ENCODE data around the gene CUBN. TPM values are rescaled to one million over a fixed set of nuclear protein-coding genes. Genes with fewer than 3 reads are reported as not detected.

Gene CUBN
- total RNA-seq, 1 experiment from 2014 or later = 0.07 TPM

DNA sequence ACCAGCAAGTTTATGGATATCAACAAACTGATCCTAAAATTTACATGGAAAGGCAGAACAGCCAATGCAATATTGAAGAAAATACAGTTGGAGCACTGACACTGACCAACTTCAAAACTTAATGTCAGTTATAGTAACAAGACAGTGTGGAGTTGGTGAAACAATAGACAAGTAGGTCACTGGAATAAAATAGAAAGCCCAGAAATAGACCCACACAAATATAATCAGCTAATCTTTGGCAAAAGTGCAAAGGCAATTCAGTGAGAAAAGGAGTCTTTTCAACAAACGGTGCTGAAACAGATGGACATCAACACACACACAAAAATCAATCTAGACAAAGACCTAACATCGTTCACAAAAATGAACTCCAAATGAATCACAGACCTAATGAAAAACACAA, 326.1 kb downstream of the CUBN start:
- intact Hi-C loops (cut with micrococcal nuclease; ENCODE audit: unreplicated experiment) = no loop called here
- H3K27me3 ChIP-seq (ENCODE audit: insufficient read depth, low read depth) = no peaks in the 10 kb centered on the region
- H4K20me1 ChIP-seq (ENCODE audit: insufficient read depth) = no peaks in the 10 kb centered on the region
- H3K4me2 ChIP-seq = no peak overlapping the region
- no peaks in the 10 kb centered on the region for H3K36me3 ChIP-seq (ENCODE audit: low read depth)
- H3F3A ChIP-seq (ENCODE audit: insufficient read depth, low read depth) = no peaks in the 10 kb centered on the region
- BruUV-seq (replicated peaks) = no TSS peak
- no peaks in the 10 kb centered on the region for H3K9me3 ChIP-seq (ENCODE audit: insufficient read depth, low read depth)
- no peak overlapping the region for H3K27ac ChIP-seq
- H3K9me2 ChIP-seq (ENCODE audit: insufficient read depth) = no peaks in the 10 kb centered on the region
- H2AFZ ChIP-seq = no peak overlapping the region
- no peaks in the 10 kb centered on the region for H3K4me1 ChIP-seq (replicated peaks; ENCODE audit: insufficient read depth)
- no peak for TF ChIP-seq EZH2 (IDR thresholded peaks at IDR 0.05; ENCODE audit: low read depth)
- TF ChIP-seq, protein P1, sequence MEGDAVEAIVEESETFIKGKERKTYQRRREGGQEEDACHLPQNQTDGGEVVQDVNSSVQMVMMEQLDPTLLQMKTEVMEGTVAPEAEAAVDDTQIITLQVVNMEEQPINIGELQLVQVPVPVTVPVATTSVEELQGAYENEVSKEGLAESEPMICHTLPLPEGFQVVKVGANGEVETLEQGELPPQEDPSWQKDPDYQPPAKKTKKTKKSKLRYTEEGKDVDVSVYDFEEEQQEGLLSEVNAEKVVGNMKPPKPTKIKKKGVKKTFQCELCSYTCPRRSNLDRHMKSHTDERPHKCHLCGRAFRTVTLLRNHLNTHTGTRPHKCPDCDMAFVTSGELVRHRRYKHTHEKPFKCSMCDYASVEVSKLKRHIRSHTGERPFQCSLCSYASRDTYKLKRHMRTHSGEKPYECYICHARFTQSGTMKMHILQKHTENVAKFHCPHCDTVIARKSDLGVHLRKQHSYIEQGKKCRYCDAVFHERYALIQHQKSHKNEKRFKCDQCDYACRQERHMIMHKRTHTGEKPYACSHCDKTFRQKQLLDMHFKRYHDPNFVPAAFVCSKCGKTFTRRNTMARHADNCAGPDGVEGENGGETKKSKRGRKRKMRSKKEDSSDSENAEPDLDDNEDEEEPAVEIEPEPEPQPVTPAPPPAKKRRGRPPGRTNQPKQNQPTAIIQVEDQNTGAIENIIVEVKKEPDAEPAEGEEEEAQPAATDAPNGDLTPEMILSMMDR (conservative IDR thresholded peaks at IDR 0.05) = no peak
- H3K79me2 ChIP-seq (ENCODE audit: low read depth) = no peaks in the 10 kb centered on the region
- no peak overlapping the region for H3K4me3 ChIP-seq
- POLR2A ChIA-PET (ENCODE audit: unreplicated experiment) = no interaction called here
- CTCF ChIA-PET = no interaction called here
- DNase-seq = no peak

DNA sequence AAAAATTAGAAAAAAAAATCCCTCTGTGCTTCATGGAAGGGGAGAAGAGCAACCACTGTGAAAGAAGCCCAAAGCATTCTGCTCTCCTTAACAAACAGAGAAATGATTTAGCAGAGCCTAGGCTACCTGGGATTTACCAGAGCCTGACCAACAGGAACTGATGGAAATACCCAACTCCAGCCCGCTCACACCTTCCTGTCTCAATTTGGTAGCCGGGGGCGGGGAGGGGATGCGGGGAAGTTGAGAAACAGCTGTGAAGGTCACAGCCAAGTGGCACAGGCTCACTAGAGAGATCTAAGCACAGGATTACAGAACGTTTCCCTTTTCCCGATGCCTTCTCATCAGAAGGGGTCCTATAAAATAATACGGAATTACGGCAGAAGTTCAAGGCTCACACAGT, 330.0 kb downstream of the CUBN start:
- intact Hi-C loops (cut with micrococcal nuclease; ENCODE audit: unreplicated experiment) = no loop called here
- ChIA-PET CTCF (no interaction called here), POLR2A (ENCODE audit: unreplicated experiment) (no interaction called here)
- Histone ChIP-seq H3K4me3 (no peak overlapping the region), H2AFZ (no peak overlapping the region), H3K27me3 (ENCODE audit: insufficient read depth, low read depth) (no peaks in the 10 kb centered on the region), H3K27ac (no peak overlapping the region), H3K79me2 (ENCODE audit: low read depth) (no peaks in the 10 kb centered on the region), H3K9me3 (ENCODE audit: insufficient read depth, low read depth) (no peaks in the 10 kb centered on the region), H3K9me2 (ENCODE audit: insufficient read depth) (no peaks in the 10 kb centered on the region), H3K4me2 (no peak overlapping the region), H3F3A (ENCODE audit: insufficient read depth, low read depth) (no peaks in the 10 kb centered on the region), H3K36me3 (ENCODE audit: low read depth) (no peaks in the 10 kb centered on the region), H4K20me1 (ENCODE audit: insufficient read depth) (no peaks in the 10 kb centered on the region), H3K4me1 (replicated peaks; ENCODE audit: insufficient read depth) (no peaks in the 10 kb centered on the region)
- no TSS peak for BruUV-seq (replicated peaks)
- no peak for DNase-seq
- TF ChIP-seq, protein P1 (conservative IDR thresholded peaks at IDR 0.05) = no peak
- TF ChIP-seq EZH2 (IDR thresholded peaks at IDR 0.05; ENCODE audit: low read depth) = no peak

DNA sequence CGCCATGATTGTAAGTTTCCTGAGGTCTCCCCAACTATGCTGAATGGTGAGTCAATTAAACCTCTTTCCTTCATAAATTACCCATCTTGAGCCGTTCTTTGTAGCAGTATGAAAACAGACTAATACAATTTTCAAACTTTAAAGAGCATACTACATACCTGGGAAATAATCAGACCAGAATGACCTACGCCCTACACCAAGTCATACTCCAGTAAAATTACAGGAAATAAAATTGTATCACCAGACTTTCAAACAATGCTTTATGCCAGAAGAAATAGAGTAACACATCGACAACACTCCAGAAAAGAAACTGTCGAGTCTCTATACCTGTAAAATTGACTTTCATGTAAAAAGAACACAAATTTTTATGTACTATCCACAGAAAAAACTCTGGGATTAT, 331.0 kb downstream of the CUBN start:
- no peaks in the 10 kb centered on the region for H3K9me2 ChIP-seq (ENCODE audit: insufficient read depth)
- TF ChIP-seq, protein P1 (conservative IDR thresholded peaks at IDR 0.05) = no peak
- no peak for TF ChIP-seq EZH2 (IDR thresholded peaks at IDR 0.05; ENCODE audit: low read depth)
- H4K20me1 ChIP-seq (ENCODE audit: insufficient read depth) = no peaks in the 10 kb centered on the region
- no peak for DNase-seq
- no peak overlapping the region for H3K4me3 ChIP-seq
- no peaks in the 10 kb centered on the region for H3K4me1 ChIP-seq (replicated peaks; ENCODE audit: insufficient read depth)
- no peaks in the 10 kb centered on the region for H3K27me3 ChIP-seq (ENCODE audit: insufficient read depth, low read depth)
- BruUV-seq (replicated peaks) = no TSS peak
- H3K79me2 ChIP-seq (ENCODE audit: low read depth) = no peaks in the 10 kb centered on the region
- no peak overlapping the region for H2AFZ ChIP-seq
- no peaks in the 10 kb centered on the region for H3K36me3 ChIP-seq (ENCODE audit: low read depth)
- CTCF ChIA-PET = no interaction called here
- H3K4me2 ChIP-seq = no peak overlapping the region
- H3F3A ChIP-seq (ENCODE audit: insufficient read depth, low read depth) = no peaks in the 10 kb centered on the region
- POLR2A ChIA-PET (ENCODE audit: unreplicated experiment) = no interaction called here
- intact Hi-C loops (cut with micrococcal nuclease; ENCODE audit: unreplicated experiment) = no loop called here
- H3K27ac ChIP-seq = no peak overlapping the region
- H3K9me3 ChIP-seq (ENCODE audit: insufficient read depth, low read depth) = no peaks in the 10 kb centered on the region
